RPMI8226 (cell line): Measurements from ENCODE around the gene TNNT3.

Experiments
- DNase-seq: peaks from one replicate; pipeline ENCODE4 v3.0.0-alpha.2; 2015

TNNT3 gene

DNA sequence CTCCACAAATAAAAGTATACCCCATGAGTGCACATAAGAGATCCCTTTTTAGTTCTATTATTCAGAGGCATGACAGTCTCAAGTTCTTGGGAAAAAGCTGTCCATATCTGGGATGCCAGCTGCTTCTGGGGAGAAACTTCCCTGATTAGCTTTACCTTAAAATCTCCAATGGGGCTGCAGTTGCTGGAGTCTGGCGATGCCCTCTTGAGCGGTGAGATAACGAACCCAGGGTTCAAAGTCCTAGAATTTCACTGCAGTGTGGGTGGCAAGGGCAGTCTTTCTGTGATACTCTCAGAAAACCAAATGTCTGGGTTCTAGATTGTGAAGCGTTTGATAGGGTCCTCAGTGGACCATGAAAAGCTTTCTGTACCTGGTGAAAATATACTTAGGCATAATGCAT, 20.4 kb upstream of the TNNT3 start:
- DNase-seq = no peak

DNA sequence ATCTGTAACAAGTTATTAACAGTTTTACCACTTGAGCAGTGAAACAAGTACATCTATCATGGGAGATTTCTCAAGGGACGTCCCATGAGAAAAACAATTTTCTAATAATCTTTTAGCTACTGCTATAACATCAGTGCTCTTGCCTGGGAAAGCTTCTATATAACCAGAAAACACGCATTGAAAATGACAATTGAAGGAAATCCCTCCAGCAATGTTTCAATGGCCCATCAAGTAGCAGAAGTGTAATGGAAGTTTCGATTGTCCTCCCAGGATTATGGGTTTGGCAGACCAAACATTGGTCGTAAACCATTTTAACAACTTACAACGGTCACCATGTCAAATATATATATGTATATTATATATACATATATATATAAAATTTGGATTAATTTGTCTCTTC, 19.8 kb upstream of the TNNT3 start:
- no peak for DNase-seq

DNA sequence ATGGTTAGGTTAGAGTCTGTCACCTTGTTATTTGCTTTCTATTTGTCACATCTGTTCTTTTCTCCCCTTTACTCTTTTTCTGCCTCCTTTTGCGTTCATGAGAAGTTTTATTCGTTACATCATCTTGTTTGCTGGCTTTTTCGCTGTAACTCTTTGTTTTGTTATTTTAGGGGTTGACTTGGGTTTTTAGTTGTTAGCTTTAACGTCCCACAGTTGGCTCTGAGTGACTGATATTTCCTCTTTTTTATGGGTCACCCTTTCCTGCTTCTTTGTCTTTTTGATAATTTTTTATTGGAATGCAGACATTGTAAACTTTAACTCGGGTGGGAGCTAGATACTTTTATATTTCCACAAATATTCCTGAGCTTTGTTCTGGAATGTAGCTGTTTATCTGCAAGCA, 13.3 kb upstream of the TNNT3 start:
- no peak for DNase-seq

DNA sequence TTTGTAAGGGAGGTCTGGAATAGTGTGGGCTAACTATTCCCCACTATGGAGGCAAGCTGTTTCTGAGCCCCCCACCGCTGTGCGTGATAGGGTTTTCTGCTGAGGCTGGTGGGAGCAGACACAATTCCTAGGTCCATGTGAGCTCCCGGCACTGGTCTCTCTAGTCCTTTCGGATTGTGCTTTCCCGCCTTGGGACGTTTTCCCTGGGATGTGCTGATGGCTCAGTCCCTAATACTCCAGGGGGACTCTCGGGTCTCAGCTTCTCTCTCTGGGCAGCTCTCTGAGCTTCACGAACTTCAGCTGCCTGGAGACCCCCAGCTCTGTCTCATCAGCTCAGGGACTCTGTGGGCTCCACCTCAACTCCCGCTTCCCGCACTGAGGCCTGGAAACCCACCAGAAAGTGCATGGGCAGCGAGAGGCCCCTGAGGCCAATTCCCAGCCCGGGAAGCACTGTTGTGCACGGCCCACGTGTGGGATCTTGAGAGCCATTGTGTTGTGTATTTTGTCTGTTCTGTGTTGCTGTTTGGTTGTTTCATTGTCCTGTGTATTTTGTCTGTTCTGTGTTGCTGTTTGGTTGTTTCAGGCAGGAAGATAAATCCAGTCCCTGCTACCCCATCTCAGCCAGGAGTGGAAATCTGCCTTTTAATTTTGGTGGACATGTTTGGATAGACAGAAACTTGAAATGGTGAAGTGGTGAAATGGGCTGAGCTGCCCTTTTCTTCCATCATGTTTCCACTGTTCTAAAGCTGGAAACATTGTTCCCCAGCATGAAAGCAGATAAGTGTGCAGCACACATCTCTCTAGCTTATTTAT, 12.7 kb upstream of the TNNT3 start:
- no peak for DNase-seq

DNA sequence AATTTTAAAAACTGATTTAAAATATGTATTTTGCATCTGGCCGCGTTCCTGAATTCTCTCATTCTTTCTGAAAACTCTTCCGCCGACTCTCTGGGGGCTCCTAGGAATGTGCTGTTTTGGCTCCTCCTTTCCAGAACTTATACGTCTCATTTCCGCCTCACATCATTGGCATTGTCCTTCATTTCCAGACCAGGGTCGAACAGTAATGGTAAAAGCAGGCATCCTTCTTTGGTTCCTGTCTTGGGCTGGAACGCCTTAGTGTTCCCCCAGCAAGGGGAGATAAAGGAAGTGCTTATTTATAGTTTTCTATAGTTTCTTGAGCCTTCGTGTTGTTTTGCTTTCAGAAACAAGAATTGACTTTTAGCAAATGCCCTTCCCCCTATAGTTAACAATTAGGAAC, 10.9 kb upstream of the TNNT3 start:
- no peak for DNase-seq

DNA sequence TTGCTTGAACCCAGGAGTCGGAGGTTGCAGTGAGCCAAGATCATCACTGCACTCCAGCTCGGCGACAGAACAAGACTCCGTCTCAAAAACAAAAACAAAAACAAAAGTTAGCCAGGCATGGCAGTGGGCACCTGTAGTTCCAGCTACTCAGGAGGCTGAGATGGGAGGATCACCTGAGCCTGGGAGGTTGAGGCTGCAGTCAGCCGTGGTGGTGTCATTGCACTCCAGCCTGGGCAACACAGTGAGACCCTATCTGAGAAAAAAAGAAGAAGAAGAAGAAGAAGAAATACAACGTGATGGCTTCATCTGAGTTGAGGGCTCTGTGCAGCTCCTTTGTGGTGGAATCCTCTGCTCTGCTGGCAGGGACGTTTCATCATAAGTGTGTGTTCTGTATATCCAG, 10.0 kb upstream of the TNNT3 start:
- DNase-seq = no peak

DNA sequence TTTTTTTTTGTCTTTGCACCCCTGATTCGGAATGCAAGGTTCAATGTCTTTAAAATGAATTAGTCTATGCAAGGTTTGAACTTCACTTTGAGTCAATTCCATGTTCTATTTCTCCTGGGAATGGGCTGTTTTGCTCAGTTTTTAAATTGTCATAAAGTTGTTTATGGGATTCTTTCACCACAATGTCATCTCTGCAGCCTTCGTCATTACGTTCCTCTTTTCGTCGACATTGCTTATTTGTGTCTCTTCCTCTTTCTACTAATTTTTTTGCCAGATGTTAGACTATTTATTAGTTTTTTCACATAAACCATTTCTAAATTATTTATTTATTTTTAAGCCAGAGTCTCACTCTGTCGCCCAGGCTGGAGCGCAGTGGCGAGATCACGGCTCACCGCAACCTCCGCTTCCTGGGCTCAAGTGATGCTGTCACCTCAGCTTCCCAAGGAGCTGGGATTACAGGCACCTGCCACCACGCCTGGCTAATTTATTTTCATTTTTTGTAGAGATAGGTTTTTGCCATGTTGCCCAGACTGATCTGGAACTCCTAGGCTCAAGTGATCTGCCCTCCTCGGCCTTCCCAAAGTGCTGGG, 7.1 kb upstream of the TNNT3 start:
- no peak for DNase-seq

DNA sequence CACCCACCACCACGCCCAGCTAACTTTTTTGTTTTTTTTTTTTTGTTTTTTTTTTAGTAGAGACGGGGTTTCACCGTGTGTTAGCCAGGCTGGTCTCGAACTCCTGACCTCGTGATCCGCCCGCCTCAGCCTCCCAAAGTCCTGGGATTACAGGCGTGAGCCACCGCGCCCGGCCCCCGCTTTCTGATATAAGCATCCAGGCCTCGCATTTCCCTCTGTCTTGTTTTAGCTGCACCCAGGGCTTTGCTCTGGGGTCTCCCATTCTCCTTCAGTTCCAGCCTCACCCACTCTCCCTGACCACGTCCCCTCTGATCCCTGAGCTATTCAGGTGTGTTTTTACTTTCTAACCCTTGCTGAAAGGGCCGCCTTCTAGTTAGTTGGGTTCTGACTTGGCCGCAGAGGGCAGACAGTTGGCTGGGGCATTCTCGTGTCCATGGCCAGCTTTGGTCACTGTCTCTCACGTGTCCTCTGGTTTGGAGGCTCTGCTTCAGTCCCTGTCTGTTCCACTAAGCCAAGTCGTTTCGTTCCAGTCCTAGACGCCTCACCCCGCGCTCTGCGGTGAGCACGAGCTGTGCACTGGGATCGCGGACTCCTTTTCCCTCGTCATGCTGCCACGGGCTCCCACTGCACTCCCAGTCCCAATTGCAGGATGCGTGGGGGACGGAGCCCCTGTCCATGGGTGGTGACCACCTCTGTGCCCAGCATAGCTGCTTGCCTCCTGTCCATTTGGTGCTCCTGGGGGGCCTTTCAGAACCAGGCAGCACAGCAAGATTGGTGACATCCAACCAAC, 6.0 kb upstream of the TNNT3 start:
- DNase-seq = no peak

DNA sequence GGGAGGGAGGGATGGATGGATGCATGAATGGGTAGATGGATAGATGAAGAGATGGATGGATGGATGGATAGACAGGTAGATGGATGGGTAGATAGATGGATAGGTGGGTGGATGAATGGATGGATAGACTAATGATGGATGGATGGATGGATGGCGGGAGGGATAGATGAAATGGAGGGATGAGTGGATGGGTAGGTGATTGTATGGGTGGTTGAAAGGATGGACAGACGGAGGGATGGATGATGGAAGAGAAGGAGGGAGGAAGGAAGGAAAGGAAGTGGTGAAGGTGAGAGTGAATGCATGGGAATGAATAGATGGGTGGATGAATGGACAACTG, 3.7 kb upstream of the TNNT3 start:
- DNase-seq = no peak

DNA sequence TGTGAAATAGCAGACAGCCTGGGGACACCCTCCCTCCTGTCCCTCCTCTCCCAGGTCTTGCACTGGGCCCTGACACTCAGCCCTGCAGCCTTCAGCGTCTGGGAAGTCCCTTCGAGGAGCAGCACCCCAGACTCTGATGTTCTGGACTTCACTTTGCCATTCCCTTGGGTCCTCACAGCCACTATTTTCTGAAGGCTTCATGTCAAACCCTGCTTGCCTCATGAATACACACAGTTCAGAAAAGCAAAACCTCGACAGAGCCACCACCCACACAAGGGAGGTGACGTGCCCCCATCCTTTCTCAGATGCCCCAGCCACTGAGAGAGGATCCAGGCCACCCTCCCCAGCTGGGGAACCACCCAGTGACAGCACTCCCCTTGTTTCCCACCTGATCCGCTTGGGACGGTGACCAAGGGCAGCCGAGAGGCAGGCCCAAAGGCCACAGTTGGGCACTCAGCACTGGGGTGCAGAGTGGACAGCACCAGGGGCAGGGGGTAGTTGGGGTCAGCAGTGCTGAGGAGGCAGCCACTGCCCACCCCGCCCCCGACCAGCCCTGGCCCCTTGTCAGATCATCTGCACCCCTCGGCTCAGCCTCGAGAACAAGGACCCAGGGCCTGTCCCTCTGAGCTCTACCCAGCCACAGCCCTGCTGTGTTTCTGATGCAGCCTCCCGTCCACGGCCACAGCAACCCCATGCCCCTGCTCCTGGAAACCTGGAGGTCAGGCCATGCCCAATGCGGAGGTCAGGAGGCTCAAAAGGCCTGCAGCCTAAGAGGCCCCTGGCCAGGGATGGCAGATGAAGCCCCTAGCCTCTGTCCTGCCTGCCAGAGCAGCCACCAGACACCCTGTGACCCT, 3.1 kb upstream of the TNNT3 start:
- DNase-seq = no peak

DNA sequence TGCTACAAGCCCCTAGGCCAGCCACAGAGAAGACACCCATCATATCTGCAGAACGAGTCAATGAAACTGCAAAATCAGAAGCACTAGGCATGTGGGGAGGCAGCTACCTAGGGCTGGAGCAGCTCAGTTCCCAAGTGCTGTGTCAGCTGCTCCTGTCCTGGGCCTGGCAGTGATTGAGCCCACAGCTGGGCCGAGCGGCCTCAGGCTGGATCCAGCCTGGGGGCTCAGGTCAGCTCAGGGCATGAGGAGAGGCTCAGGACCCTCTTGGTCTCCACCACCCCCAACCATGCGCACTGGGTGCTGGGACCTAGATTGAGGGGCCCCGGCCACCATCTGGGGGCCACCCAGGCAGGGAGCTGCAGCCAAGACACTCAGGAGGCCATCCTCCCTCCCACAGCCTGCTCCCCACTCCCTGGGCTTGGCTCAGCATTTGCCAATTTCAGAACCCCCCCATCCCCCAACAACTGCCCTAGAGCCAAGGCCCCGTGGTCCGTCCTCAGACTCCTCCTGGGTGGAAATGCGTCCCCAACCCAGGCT, 2.4 kb upstream of the TNNT3 start:
- DNase-seq = peak; percentile 65

DNA sequence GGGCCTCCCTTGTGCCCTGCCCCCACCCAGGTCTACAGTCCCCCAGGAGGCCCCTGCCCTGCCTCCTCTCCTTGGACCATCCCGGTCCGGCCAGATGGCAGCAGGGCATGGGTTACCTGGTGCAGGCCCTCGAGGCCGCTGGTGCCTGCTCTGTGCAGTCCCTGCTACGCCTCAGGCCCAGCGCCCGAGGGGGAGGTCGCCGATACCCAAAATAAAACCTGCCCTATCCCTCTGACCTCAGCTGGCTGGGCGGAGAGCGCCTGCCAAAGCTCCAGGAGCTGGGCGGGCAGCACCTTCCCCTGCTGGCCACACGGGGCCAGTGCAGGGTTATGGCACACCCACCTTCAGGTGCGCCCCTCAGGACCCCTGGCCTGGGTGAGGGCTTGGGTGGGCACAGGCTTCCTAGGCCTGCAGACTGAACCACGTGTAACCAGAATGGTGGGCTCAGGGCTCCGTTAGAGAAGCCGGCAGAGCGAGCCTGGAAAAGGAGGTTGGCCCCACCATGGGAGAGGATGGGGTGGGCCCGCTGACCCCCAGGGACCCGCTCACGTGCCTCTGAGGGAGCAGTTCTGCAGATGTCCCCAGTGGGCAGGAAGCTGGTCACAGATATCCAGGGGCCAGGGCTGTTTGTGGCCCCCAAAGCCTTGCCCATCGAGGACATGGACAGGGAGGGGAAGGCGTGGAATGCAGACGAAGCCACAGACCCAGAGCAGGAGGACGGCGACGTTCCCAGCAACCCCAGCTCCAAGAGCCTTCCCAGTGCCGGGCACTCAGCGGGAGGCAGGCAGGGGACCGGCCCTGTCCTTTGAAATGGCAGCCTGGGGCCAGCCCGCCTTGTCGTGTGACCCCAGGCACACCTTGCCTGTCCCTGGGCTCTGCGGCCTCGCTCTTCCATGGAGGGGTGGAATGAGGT, 1.7 kb upstream of the TNNT3 start:
- peak; percentile 60 for DNase-seq

DNA sequence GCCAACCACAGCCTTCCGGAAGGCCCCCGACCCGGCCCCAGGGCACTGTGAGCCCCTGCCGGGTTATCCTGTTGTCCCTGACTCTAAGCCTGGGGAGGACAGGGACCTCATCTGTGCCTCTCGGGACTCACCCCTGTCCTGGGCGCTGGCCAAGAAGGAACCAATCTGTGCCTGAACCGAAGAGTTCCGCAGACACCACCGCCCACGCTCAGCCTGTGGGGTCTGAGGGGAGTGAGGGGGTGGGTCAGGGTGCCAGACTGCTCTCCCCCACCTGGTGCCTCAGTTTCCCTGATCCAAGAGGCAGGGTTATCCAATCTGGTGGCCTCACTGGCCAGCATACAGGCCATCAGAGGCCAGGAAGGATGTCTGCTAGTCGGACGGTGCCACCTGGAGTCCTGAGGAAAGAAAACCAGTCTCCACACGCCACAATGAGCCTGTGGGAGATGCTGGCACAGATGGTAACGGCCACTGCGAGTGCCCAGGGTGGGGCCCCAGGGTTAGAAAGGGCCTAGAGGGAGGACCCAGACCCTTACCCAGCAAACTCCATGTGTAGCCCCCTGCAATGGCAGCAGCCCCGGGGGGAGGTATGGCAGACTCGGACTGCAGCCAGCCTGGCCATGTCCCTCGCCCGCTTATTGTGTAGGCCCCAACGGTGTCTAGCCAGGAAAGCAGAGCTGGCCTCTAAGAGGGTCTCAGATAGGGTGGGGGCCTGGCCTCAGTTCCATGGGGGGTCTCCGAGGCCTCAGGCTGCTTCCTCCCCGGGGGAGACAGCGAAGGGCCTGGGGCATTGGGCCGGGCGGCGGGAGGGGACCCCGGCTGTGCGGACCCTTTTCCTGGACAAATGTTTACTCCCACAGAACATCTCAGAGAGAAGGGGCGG, 827 bp upstream of the TNNT3 start:
- no peak for DNase-seq

DNA sequence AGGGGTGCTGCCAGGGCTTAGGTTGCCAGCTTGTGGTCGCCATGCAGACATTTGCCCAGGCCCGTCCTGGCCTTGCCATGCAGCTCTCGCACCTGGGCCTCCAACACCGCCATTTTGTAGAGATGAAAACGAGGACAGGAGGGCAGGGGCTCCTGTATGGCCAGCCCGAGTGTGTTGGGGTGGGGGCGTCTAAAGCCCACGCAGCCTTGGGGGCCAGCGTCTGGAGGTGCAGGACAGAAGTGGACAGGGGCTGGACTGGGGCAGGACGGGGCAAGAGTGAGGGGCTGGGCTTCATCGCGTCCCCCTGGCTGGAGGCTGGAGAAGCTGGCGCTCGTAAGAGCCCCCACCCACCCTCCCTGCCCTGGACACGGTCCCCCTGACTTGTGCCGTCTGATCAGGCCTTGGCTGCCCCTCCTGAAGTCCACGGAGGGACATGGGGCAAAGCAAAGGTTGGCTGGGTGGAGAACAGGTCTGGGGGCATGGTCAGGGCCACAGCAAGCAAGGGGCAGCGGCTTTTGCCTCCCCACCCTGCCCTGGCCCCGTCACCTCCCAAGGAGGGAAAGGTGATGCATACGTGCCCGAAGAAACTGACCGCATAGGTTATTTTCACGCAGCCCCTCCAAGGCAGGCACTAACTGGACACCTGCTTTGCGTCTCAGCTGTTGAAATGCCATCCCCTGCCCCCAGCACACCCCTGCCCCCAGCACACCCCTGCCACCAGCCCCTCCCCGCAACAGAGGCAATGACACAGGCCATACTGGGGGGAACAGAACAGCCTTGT, 815 bp downstream of the TNNT3 start:
- no peak for DNase-seq

DNA sequence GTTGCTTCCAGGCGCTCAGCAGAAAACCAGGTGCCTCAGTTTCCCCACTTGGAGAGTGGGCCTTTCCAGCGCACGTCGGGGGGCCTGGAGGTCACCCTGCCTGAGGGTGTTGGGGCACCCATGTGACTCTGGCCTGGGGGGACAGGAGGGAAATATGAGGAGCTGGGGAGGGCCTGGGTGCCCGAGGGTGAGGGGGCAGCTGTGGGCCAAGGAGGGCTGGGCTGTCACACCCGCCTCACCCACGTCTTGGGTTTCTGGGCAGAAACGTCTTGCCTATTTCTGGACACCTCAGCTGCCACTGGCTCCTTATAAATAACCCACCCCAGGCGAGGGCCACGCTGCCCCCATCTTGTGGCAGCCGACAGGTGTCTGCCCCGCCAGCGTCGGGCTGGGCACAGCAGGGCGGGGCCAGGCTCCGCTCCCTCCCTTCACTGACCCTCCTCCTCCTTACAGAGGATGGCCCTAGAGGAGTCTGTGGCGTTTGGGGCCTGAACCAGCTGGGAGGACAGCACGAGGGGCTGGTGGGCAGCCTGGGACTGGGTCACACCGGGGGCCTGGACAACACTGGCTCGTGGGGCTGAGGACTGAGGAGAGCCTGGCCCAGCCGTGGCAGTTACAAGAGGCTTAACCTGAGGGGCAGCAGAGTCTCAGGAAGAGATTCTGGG, 1.5 kb downstream of the TNNT3 start:
- DNase-seq = peak; percentile 49

DNA sequence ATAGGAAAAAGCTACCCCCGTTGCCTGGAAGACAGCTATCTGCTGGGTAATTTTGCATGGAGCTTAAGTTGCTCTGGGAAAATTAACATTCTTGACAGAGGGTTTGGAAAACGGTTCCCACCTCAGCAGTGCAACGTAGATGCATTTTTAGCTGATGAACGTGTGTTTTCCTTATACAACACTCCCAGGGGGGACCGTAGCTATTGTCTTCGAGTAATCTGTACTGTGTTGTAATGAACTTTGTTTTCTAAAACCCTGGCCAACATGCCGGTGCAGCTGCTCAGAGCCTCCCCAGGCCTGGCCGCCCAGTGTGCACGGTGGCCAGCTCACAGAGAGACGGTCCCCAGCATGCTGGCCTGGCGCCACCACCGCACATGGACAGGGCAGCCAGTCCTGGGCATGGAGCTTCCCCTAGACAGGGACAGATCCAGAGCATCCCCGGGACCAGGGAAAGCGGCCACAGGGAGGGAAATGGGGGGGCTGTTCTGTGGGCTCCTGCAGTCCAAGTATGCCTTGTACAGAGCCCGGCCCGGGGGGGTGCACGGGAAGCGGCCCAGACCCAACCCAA, 2.2 kb downstream of the TNNT3 start:
- DNase-seq = no peak

DNA sequence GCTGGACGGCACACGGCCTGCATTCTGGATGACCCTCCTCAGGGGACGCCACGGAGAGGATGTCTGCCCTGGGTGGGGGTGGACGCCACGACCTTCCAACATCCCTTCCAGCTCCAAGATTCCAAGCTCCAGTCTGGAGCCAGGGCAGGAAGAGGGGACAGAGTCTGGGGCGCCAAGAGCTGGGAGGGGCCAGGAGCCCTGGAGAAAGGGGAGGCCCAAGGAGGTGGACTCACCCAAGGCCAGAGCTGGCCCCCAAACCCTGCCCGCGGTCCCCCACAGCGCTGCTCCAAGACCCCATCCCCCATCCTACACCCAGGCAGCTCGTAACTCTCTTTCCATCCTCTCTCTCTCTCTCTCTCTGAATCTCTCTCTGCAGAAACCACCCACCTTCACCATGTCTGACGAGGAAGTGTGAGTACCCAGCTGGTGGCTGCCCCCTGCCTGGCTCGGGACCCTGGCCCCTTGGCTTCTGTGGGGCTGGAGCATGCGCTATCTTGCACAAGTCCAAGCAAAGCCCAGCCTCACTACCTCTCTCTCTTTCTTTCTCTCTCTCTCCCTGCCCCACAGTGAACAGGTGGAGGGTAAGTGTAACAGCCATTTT, 3.1 kb downstream of the TNNT3 start:
- no peak for DNase-seq

DNA sequence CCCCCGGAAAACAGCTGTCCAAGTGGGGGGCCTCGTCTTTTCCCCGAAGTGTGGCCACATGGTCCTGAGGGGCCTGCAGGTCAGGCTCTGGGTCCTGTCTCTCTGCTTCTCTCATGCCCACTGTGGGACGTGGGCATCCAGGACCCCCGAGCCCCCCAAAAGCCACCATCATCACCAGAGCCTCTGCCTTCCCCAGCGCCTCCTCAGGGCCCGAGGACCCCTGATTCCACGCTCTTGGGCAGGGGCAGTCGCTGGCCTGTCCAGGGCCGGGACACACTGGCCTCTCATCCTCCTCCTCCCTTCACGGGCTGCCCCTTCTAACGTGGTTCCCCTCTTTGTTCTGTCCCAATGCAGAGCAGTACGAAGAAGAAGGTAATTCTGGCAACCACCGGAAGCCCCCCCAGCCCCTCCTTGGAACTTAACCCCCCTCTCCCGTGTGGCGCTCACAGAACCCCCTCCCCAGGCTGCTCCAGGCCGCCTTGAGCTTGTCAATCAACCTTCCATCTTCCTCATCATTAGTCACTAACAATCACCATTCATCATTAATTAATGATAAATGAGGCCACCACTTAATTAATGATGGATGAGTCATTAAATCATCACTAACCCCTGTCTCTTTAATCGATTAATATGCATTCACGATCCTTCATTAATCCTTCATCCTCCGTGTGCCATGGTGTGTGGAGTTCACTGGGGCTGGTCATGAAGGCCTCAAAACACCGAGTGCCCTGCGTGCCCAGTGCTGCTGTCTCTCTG, 3.9 kb downstream of the TNNT3 start:
- no peak for DNase-seq
